ENCODE results near the gene TRPC4.

DNA sequence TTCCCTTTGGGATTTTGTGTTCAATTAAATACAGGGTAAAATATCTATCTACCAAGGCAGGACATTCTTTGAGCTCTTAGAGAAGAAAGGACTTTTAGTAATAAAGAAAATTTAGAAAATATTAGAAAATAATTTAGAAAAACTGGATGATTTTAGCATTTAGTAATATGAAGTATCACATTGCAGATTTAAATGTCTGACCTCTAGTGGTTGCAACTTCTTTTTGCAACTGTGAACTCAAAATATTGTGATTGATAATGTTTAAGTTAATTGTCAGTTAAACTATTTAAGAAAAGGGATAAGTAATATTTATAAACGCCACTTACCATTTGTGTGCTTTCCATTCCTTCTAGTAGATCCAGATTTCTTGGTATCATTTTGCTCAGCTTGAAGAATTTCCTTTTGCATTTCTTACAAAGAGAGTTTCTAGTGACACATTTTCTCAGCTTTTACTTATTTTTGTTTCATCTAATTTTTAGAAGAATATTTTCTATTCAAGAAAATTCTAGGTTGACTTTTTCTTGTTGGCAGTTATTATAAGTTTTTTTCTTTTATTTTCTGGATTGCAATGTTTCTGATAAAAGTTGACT lies 260.7 kb downstream of the TRPC4 start:
- TF ChIP-seq, protein P1, sequence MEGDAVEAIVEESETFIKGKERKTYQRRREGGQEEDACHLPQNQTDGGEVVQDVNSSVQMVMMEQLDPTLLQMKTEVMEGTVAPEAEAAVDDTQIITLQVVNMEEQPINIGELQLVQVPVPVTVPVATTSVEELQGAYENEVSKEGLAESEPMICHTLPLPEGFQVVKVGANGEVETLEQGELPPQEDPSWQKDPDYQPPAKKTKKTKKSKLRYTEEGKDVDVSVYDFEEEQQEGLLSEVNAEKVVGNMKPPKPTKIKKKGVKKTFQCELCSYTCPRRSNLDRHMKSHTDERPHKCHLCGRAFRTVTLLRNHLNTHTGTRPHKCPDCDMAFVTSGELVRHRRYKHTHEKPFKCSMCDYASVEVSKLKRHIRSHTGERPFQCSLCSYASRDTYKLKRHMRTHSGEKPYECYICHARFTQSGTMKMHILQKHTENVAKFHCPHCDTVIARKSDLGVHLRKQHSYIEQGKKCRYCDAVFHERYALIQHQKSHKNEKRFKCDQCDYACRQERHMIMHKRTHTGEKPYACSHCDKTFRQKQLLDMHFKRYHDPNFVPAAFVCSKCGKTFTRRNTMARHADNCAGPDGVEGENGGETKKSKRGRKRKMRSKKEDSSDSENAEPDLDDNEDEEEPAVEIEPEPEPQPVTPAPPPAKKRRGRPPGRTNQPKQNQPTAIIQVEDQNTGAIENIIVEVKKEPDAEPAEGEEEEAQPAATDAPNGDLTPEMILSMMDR (conservative IDR thresholded peaks at IDR 0.05 in 1 of 2, IDR thresholded peaks at IDR 0.05 in 1 of 2; ENCODE audit: low read depth in 1 of 2, low read length in 2 of 2) = peak in 1 of 2 donors; percentile 46
- no peak for TF ChIP-seq EZH2 (IDR thresholded peaks at IDR 0.05; ENCODE audit: low read length, missing control alignments)

All from fibroblast of lung (primary cell).